ENCODE data around the gene TNS3. TPM values are rescaled to one million over a fixed set of nuclear protein-coding genes. Genes with fewer than 3 reads are reported as not detected.
A peak's percentile ranks its signal among the peaks of the same experiment; 100 is the strongest.

TNS3 gene
- total RNA-seq, 1 donor from 2014 or later: 42.4 TPM

DNA sequence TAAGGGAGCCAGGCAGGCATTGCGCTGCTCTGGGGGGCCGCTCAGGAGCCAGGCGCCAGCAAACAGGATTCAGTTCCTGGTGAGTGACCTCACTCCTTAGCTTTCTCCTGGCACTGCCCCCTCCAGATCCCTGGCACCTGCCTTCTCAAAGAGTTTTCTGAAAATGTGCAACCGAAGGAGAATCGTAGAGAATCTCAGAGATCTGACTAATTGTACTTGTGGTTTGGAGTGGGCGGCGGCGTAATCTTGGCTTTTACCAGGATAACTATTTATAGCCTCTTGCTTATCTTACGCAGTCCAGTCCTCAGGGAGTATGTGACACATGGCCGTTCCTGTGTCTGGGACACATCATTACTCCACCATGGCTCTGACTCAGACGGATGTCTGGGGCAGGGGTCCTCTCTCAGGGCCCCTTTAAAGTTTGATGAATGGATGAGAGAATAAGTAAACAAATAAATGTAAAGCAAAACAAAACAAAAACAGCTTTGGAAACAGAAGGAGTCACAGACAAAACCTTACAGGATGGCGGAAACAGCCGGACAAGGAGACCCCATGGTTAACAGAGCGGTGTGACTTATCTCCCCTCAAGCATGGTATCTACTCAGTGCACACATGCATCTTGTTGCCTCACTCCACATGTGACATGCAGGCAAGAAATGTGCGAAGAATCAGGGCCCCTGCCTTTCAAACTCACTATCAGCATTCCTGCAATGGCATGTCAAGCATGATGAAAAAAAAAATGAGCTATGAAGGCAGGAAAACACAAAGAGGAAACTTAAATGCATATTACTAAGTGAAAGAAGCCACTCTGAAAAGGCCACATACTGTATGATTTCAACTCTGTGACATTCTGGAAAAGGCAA is 99.7 kb downstream of the TNS3 start:
- DNase-seq (no peak), ATAC-seq (peak; percentile 70)
- intact Hi-C loops (cut with micrococcal nuclease): no loop called here

DNA sequence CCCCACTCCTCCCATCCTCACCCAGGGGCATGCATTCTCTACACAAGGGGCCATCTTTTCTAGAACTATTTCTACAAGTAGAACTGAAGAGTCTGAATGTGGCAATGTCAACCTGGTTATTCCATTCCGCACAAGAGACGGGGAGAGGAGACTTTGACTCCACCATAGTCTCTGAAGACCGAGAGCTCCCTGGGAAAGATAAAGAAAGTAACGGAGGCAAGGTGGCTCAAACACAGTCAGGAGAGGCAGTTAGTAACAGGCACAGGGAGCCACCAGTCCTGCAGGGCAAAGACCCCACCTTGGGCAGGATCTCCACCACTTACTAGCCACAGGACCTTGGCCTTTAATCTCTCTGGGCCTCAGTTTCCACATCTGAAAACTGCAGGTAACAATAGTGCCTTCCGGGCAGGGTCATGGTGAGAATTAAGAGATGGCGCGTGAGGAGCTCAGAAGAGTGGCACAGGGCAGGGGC is 100.3 kb downstream of the TNS3 start:
- ATAC-seq: no peak
- DNase-seq: no peak
- intact Hi-C loops (cut with micrococcal nuclease): no loop called here

DNA sequence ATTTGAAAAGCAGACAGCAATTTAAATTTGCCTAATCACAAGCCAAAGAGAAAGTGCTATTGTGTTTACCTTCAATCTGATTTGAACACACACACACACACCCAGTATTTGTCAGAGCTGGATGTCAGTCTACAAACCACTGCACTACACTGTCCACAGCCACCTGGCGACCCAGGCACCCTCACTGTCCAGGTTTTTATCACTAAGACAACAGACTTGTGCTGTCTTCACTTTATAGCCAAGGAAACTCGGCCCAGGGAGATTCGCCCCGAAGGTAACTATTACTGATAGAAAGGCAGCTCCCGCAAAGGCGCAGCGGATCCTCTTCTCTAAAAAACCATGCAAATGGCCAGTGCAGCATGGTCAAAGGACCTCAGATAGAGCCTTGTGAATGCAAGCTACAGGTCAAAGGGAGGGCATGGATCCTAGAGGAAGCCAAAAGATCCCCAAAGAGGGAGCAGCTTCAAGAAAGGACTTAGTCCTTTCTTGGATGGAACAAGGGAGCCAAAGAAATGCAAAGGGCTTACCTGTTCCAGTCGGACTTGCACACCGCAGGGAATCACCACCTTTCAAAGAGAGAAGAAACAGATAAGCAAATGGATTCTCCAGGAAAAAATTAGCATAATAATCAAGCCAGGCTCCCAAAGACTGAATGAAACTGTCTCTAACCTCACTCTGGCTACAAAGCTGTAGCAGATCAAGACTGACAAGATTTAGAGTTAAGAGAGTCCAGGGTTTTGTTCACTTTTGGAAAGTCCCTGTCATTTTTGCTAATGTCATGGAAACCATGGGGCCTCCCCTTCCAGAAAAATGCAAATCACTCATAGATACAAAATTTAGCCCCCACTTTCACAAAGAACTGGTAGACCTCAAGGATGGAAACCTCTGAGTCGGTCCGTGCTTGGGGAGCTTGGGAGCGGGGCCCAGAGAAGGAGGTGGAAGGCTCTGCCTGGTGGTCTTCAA is 101.1 kb downstream of the TNS3 start:
- ATAC-seq: no peak
- no peak for DNase-seq
- intact Hi-C loops (cut with micrococcal nuclease): no loop called here

DNA sequence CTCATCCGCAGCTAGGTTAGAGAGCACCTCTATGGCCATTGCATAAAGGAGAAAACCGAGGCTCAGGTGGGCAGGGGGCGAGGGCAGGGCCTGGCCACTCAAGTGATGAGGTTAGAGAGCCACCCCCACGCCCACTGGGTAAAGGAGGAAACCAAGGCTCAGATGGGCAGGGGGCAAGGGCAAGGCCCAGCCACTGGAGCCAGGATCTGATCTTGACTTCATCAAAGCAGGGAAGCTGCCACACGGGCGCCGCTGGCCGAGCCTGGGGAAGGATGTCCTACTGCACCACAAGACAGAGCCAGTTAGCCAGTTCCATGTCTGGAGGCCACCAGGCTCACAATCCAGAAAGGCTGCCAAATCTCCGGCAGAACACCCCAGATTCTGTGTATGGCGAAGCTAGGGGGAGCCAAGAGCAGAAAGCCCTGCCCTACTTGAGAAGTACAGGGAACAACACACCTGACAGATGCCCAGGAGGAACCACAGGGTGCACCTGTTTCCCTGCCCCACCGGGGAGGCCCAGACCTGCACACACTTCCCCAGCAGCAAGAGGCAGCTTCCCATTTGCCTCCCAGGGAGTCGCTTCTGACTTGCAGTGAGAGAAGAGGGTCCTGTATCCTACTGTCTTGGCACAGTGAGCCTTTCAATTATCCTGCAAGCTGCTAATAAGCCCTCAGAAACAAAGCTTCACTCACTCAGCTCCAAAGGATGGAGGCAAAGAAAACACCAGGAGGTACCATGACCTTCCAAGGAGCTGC is 101.9 kb downstream of the TNS3 start:
- intact Hi-C loops (cut with micrococcal nuclease): no loop called here
- ATAC-seq (no peak), DNase-seq (no peak)

DNA sequence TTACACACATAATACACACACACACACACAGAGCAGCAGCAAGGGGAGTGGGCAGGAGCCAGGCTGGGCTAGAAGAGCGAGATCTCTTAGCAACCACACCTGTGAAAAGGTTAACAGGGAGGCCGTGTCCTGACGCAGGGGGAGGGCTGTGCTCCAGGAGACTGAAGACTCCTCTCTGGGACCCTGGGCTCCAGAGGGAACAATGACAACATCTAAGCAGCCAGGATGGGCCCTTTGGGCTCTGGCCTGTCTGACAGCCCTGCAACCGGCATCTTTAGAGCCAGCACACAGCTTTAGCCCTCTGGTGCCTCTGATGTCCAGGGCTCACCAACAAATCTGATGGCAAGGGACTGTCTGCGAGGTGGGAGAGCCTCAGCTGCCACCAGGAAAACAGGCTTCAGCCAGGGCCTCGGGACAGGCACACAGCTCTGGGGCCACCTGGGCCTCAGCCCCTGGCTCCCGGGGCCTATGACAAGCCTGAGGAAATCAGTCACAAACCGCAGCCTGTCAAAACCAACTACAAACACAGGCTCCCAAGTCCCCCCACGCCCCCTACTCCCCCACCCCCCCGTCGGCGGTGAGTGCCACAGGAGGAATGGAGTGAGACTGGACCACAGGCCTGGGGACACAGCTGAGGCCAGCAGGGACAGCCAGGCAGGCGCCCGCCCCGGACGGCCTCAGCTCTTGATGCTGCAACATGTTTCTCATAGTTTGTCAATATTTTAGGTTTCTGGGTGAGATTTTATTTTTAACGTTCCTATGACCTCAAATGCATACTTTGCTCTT is 102.8 kb downstream of the TNS3 start:
- intact Hi-C loops (cut with micrococcal nuclease): no loop called here
- ATAC-seq: no peak
- no peak for DNase-seq

DNA sequence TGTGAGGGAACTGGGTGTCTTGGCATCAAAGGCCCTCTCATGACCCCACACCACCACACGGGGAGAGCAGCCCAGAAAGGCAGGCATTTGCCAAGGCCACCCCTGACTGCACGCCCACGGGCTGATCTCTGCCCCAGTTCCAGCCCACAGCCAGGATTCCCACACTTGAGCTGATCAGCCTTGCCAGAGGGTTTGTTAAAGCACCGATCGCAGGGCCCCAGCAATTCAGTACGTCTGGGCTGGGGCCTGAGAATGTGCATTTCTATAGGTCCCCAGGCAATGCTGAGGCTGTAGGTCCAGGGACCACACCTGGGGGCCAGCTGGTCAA is 103.9 kb downstream of the TNS3 start:
- peak; percentile 35 for ATAC-seq
- peak; percentile 65 for DNase-seq
- intact Hi-C loops (cut with micrococcal nuclease): no loop called here

DNA sequence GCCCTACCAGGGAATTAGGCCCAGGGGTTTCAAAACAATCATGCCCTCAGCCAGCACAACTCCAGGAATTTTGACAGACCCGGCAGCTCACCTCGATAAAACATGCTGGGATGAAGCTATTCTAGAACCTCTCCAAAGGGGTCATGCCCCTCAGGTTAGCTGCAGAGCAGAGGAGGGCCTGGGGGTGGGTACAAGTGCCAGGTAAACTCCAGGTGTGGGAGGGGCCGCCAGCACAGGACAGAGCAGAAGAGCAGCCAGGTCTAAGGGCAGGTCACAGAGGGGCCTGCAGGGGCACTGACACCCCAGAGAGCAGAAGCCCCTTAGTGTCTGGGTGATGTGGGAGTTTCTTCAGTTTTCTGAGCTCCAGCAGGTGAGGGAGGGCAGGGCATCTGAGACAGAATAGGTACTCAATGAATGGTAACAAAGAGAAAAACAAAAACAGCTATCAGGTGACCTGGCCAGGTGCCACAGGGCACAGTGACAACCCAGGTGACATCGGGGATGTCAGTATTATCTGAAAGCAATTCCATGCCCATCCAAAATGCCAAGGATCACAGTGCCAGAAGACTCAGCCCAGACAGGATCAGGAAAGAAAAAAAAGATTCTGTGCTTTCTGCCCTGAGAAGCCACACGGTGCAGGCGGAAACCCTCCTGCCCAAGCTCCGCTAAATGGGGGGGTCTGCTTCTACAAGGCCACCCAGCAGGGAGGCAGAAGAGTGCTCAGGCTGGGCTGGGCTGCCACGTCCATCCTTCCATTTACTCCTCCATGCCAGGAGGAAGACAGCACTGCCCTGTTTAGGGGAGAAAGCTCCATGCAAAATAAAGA is 104.5 kb downstream of the TNS3 start:
- intact Hi-C loops (cut with micrococcal nuclease): no loop called here

DNA sequence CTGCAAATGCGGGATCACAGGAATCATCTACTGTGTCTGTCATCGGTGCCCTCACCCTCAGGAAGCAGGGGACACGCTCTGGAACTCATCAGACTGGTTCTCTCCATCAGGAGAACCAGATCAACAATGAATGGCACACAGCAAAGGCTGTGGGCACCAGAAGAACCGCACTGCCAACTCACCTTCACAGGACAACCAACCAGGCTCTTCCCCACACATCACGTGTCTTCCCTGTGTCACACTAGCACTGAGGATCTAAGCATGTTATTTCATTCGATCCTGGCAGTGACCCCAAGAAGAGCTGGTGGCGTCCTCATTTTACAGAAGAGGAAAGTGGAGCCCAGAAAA is 106.1 kb downstream of the TNS3 start:
- ATAC-seq (no peak), DNase-seq (no peak)
- intact Hi-C loops (cut with micrococcal nuclease): no loop called here

More for the DNA sequence above, 104.5 kb downstream of the TNS3 start:
- ATAC-seq (no peak), DNase-seq (no peak)

DNA sequence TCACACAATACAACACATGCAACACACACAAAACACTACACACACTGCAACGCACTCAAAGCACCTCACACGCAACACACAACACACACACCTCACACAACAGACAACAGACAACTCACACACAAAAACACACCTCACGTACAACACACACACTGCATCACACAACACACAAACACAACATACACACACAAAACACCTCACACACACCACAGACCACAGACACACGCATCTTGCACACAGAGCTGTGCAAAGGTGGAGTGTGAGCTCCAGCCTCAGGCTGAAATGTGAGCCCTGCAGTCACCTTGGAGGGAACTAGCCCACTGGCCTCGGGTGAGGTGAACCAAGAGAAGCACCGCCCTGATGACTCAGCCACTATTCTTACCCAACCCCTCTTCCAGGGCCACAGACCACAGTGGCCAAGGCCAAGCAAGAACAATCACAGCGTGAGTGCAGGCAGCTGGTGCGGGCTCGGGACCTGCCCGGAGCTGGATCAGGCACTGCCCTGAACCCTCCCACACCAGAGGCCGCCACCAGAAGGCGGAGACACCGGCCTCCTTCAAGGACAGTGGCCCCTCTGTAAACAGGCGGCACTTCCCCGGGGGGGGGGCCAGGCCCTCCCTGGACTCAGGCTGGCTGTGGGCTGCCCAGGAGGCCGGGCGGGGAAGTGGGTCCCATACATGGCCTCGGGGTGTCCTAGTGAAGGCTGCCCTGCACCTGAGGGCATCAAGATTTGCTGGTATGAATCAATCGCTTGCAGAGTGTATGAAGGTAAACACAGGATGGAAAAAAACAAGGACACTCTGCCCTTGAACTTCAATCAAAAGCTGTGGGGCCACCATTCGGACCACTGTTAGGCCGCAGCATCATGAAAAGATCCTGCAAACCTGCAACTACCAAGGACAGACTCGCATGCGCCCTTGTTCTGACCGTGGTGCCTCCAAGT is 106.7 kb downstream of the TNS3 start:
- peak; percentile 90 for DNase-seq
- peak; percentile 94 for ATAC-seq
- intact Hi-C loops (cut with micrococcal nuclease): no loop called here

DNA sequence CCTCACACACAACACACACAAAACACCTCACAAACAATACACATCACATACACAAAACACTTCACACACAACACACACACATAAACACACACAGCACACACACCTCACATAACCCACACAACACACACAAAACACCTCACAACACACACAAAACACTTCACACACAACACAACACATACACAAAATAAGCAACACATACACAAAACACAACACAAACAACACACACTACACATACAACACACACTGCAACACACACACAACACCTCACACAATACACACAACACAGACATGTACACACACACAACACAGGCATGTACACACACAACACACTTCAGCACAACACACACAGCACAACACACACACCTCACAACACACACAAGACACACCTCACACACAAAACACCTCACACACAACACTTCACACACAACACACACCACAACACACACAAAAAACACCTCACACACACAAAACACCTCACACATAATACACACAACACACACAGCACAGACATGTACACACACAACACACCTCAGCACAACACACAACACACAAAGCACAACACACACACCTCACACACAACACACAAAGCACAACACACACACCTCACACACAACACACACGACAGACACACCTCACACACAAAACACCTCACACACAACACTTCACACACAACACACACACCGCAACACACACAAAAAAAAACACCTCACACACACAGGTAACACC is 107.5 kb downstream of the TNS3 start:
- intact Hi-C loops (cut with micrococcal nuclease): no loop called here
- no peak for ATAC-seq
- DNase-seq: no peak

DNA sequence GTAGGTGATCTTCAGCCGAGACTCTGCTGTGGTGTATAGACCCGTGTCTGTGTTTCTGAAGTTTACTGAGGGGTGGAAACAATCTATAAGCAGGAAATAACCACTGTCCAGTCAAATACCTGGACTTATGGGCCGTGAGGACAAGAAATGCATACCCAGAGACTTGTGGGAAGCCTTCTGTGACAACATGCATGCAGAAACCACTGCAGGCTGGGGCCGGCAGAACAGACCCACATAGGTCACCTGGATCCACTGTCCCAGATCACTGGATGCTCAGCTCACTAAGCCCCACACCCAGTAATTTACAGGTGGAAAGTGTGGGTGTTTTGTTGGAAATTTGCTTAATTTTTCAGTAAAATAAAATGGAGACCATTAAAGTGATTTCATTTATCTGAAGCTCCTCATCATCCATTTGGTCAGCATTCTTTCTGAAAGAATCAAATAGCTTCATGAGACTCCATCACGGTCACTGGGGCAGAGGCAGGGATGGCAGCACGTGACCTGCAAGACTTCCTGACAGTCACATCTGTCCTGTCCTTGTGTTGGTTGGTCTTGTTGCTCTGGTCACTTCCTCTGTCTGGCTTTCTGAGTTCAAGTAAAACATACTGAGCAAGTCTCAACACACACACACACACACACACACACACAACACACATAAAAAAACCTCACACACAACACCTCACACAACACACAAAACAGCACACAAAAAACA is 108.3 kb downstream of the TNS3 start:
- DNase-seq (no peak), ATAC-seq (peak; percentile 6)
- intact Hi-C loops (cut with micrococcal nuclease): no loop called here

DNA sequence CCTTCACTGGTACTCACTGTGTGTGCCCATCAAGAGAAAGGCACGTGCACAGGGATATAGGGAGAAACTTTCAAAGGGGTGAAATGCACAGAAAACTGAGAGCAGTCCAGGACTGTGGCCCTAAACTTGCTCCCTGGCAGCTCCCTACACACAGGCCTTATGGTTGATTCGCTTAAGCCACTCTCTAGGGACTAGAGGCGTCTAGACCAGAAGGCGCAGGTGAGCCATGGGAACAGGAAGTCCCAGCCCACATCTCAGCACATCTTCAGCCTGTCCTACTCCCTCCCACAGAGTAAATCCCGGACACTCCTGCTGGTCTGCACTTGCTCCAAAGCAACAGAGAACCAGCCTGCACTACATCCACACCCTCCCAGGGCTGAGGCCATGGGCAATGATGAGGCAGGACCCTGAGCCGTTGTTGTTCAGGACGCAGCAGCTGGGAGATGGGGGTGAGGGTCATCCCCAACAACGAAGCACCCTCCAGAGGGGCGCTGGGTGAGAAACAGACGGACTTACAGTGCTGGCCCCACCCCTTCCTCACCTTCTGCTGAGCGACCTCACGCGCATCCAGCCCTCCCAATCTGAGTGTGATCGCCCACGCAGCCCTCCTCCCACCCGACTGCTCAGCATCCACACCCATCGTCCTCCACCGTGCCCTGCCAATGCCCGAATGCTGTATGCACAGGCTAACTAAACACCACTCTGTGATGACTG is 109.3 kb downstream of the TNS3 start:
- DNase-seq (no peak), ATAC-seq (no peak)
- intact Hi-C loops (cut with micrococcal nuclease): no loop called here

DNA sequence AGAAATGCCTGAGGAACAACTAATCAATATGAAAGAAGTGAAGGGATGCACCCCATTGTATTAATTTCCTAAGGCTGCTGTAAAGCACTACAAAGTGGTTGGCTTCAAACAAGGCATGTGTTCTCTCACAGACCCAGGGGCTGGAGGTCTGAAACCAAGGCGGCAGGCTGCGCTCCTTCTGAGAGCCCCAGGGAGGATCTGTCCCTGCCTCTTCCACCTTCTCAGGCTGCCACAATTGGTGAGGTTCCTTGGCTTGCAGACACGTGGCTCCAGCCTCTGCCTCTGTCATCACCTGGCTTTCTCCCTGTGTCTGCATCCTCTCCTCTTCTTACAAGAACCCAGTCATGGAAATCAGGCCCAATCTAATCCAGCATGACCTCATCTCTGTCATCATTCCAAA is 110.1 kb downstream of the TNS3 start:
- DNase-seq (no peak), ATAC-seq (no peak)
- intact Hi-C loops (cut with micrococcal nuclease): no loop called here

DNA sequence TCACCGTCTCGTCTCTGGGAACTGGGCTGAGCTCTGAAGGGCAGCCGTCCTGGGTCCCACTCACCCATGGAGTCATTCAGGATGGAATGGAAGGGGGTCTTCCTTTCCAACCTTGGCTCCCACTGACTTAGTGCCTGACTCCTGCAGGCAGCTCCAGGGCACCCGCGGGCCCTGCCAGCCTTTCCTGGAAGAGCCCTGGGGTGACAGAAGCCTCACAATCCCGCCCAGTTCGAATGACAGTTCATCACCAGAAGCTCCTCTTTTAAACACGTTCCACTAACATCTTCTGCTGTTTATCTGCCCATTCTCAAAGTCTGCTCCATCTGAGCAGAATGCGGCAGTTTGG is 110.6 kb downstream of the TNS3 start:
- DNase-seq (no peak), ATAC-seq (no peak)
- intact Hi-C loops (cut with micrococcal nuclease): no loop called here

Data from left ventricle myocardium superior (tissue), 1 donor.